Keratinocyte (primary cell): Measurements from ENCODE around the gene FOCAD.

Source experiments
- CTCF ChIP-seq, 3 experiments: IDR thresholded peaks in 1 of 3; conservative IDR thresholded peaks in 1 of 3; optimal IDR thresholded peaks in 1 of 3; 2 replicates in 2 of 3; 3 replicates in 1 of 3; pipeline versions ENCODE3 to v1.5.1; 2011; ENCODE audit warnings: low read length in 3 of 3, mild to moderate bottlenecking in 3 of 3, moderate library complexity in 2 of 3, control low read depth in 1 of 3, inconsistent platforms in 1 of 3; ENCODE audit not compliant: insufficient read depth in 2 of 3; ENCODE audit errors: extremely low read depth in 1 of 3
- EZH2 ChIP-seq: IDR thresholded peaks from one replicate; pipeline ENCODE4 v1.6.1; 2012; ENCODE audit warnings: inconsistent platforms, mild to moderate bottlenecking, low read length, moderate library complexity

GRCh38 chr9:20658677-20659473, 25.2 kb upstream of the FOCAD start:
- TF ChIP-seq CTCF (optimal IDR thresholded peaks at IDR 0.05 in 1 of 3, IDR thresholded peaks at IDR 0.05 in 1 of 3, conservative IDR thresholded peaks at IDR 0.05 in 1 of 3; ENCODE audit: extremely low read depth in 1 of 3, insufficient read depth in 2 of 3, low read length in 3 of 3) (no peak), EZH2 (no peak)
